Activated naive CD8-positive, alpha-beta T cell treated with anti-CD3 and anti-CD28 coated beads, Interleukin-2, amount 10 ng/mL, durations not matched to agents 7 days and 5 days (primary cell): ENCODE results near the gene SOS1. TPM values are rescaled to one million over a fixed set of nuclear protein-coding genes. Genes with fewer than 3 reads are reported as not detected.
"Not testable (repeated sequence)": the region's sequence is repeated elsewhere in the genome, so short reads cannot be mapped to it uniquely, and the experiment has no call there.

Experiments used
- ATAC-seq: fragments of 150-1000 bp; cut with Tn5 transposase; one replicate; pipeline ENCODE4 v1.10.0; 2021; ENCODE audit warnings: low read depth, moderate library complexity
- POLR2A ChIA-PET: fragments of 350-600 bp; sonication (Branson Sonifier 250); formaldehyde crosslinking; loops from one replicate; lab custom pipeline; 2021; ENCODE audit warnings: antibody characterized with exemption; lab: Charles Lee
- DNase-seq: peaks from one replicate; pipeline ENCODE4 v3.0.0; 2021
- H3K27ac Mint-ChIP-seq: one replicate; pipeline ENCODE4 v1.8.0; 2022; ENCODE audit warnings: mild to moderate bottlenecking, mixed read lengths
- H3K27me3 Mint-ChIP-seq: one replicate; pipeline ENCODE4 v1.8.0; 2022; ENCODE audit warnings: mild to moderate bottlenecking, moderate library complexity, mixed read lengths
- H3K36me3 Mint-ChIP-seq: one replicate; pipeline ENCODE4 v1.8.0; 2021; ENCODE audit warnings: mild to moderate bottlenecking, mixed read lengths
- H3K4me1 Mint-ChIP-seq: one replicate; pipeline ENCODE4 v1.8.0; 2021; ENCODE audit warnings: mixed read lengths
- H3K4me3 Mint-ChIP-seq: one replicate; pipeline ENCODE4 v1.8.0; 2022; ENCODE audit warnings: mild to moderate bottlenecking, moderate library complexity, mixed read lengths
- H3K9me3 Mint-ChIP-seq: one replicate; pipeline ENCODE4 v1.8.0; 2021; ENCODE audit warnings: mixed read lengths
- total RNA-seq, 2 experiments: library from RNA; stranded (reverse); gene quantifications; one replicate each; pipeline ENCODE4 v1.2.3, GENCODE V29; 2021

The SOS1 gene
- total RNA-seq, 2 experiments from 2014 or later = 154 to 168 TPM

GRCh38 chr2:39146630-39147029, 25.8 kb upstream of the SOS1 start:
- peaks cover 26% of the 10 kb centered on the region for H3K4me1 Mint-ChIP-seq
- no peak overlapping the region for H3K27ac Mint-ChIP-seq
- no peaks in the 10 kb centered on the region for H3K9me3 Mint-ChIP-seq
- POLR2A ChIA-PET = interaction anchor here (1.3 kb wide), 1 partner anchor 26 kb away, joined by 3 read pairs; the partner anchor contains the start of gene SOS1
- no peak for DNase-seq
- no peaks in the 10 kb centered on the region for H3K27me3 Mint-ChIP-seq
- peaks cover 12% of the 10 kb centered on the region for H3K36me3 Mint-ChIP-seq
- no peak overlapping the region for H3K4me3 Mint-ChIP-seq
- no peak for ATAC-seq

DNA sequence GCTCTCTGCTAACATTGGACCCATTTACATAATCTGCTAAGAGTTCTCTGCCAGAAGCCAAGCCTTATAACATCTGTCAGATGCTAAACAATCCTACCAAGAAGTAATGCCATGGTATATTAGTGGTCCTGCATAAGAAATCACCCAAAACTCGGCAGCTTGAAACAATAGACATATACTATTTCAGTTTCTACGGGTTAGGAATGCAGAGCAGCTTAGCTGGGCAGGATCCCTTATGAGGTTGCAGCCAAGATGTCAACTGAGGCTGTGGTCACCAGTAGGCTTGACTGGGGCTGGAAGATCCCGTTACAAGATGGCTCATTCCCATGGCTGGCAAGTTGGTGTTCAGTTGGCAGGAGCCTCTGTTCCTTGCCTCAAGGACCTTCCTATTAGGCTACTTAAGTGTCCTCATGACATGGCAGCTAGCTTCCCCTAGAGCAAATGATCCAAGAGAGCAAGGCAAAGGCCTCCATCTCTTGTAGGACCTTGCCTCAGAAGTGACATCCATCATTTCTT, 25.1 kb upstream of the SOS1 start:
- DNase-seq (no peak), ATAC-seq (no peak)
- H3K4me1 Mint-ChIP-seq = peaks cover 31% of the 10 kb centered on the region
- no peaks in the 10 kb centered on the region for H3K9me3 Mint-ChIP-seq
- no peak overlapping the region for H3K4me3 Mint-ChIP-seq
- POLR2A ChIA-PET = interaction anchor here (0.7 to 1.3 kb wide), 3 partner anchors 21 to 49 kb away, joined by 3 read pairs; partner anchors contain the start of gene SOS1
- H3K27me3 Mint-ChIP-seq = no peaks in the 10 kb centered on the region
- no peak overlapping the region for H3K27ac Mint-ChIP-seq
- peaks cover 15% of the 10 kb centered on the region for H3K36me3 Mint-ChIP-seq

GRCh38 chr2:39144416-39144815, 23.6 kb upstream of the SOS1 start:
- POLR2A ChIA-PET = no interaction called here
- ATAC-seq (no peak), DNase-seq (no peak)
- Mint-ChIP-seq H3K36me3 (peaks cover 10% of the 10 kb centered on the region), H3K4me3 (no peak overlapping the region), H3K4me1 (peaks cover 33% of the 10 kb centered on the region), H3K9me3 (no peaks in the 10 kb centered on the region), H3K27ac (no peak overlapping the region), H3K27me3 (no peaks in the 10 kb centered on the region)

- Mint-ChIP-seq H3K36me3 (peaks cover 7% of the 10 kb centered on the region), H3K27me3 (no peaks in the 10 kb centered on the region), H3K9me3 (no peaks in the 10 kb centered on the region), H3K27ac (peak overlapping the region; percentile 2), H3K4me3 (no peak overlapping the region), H3K4me1 (peaks cover 42% of the 10 kb centered on the region)
- DNase-seq = no peak
- POLR2A ChIA-PET = interaction anchor here (0.6 to 2.6 kb wide), 4 partner anchors 9 to 22 kb away, joined by 3 to 9 read pairs (median 3); partner anchors contain the start of gene SOS1
- no peak for ATAC-seq
Observed at GRCh38 chr2:39142904-39143605, 22.2 kb upstream of the SOS1 start.

GRCh38 chr2:39141334-39142271, 20.8 kb upstream of the SOS1 start:
- POLR2A ChIA-PET = interaction anchor here (0.7 to 2.6 kb wide), 3 partner anchors 14 to 86 kb away, joined by 3 to 9 read pairs (median 4); no protein-coding TSS in a partner anchor
- Mint-ChIP-seq H3K9me3 (no peaks in the 10 kb centered on the region), H3K4me1 (peaks cover 48% of the 10 kb centered on the region), H3K27me3 (no peaks in the 10 kb centered on the region), H3K27ac (peak overlapping the region; percentile 62), H3K4me3 (peak overlapping the region; percentile 41), H3K36me3 (peaks cover 6% of the 10 kb centered on the region)
- ATAC-seq (no peak), DNase-seq (no peak)

- POLR2A ChIA-PET = interaction anchor here (2.6 kb wide), 1 partner anchor 17 kb away, joined by 9 read pairs; no protein-coding TSS in a partner anchor
- H3K4me3 Mint-ChIP-seq, ATAC-seq, H3K36me3 Mint-ChIP-seq, H3K27me3 Mint-ChIP-seq, H3K9me3 Mint-ChIP-seq, DNase-seq: not testable (repeated sequence)
- peak overlapping the region; percentile 62 for H3K27ac Mint-ChIP-seq
- peaks cover 54% of the 10 kb centered on the region for H3K4me1 Mint-ChIP-seq
Observed at GRCh38 chr2:39140948-39141333, 20.1 kb upstream of the SOS1 start.

DNA sequence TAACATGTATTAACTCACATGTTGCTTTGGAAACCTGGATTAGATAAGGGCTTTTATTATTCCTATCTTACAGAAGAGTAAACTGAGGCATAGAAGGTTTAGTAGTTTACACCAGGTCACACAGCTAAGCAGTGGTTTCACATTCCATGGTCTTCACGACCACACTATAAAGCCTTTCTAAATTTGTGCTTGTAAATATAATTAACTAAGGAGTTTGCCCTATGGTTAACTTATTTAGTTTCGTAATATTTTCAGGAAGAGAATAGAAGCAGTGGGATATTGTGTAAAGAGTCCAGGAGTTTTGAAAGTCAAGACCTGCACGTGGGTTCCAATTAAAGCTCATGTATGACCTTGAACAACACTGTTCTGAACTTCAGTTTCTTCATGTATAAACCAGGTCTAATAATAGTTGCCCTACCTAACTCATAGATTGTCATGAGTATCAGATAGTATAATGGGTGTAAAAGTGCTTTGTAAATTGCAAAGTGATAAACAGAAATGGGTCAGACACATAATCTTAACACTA, 19.5 kb upstream of the SOS1 start:
- H3K9me3 Mint-ChIP-seq = no peaks in the 10 kb centered on the region
- peaks cover 60% of the 10 kb centered on the region for H3K4me1 Mint-ChIP-seq
- H3K36me3 Mint-ChIP-seq = peaks cover 6% of the 10 kb centered on the region
- POLR2A ChIA-PET = no interaction called here
- DNase-seq = no peak
- H3K27me3 Mint-ChIP-seq = no peaks in the 10 kb centered on the region
- ATAC-seq = no peak
- H3K4me3 Mint-ChIP-seq = no peak overlapping the region
- peak overlapping the region; percentile 20 for H3K27ac Mint-ChIP-seq

- no peak overlapping the region for H3K4me3 Mint-ChIP-seq
- POLR2A ChIA-PET = no interaction called here
- DNase-seq (no peak), ATAC-seq (no peak)
- H3K4me1 Mint-ChIP-seq = peaks cover 60% of the 10 kb centered on the region
- H3K9me3 Mint-ChIP-seq = no peaks in the 10 kb centered on the region
- peaks cover 6% of the 10 kb centered on the region for H3K36me3 Mint-ChIP-seq
- peak overlapping the region; percentile 31 for H3K27ac Mint-ChIP-seq
- H3K27me3 Mint-ChIP-seq = no peaks in the 10 kb centered on the region
Observed at GRCh38 chr2:39139511-39140237, 18.8 kb upstream of the SOS1 start.

- Mint-ChIP-seq H3K9me3 (no peaks in the 10 kb centered on the region), H3K27me3 (no peaks in the 10 kb centered on the region), H3K27ac (peak overlapping the region; percentile 35), H3K36me3 (peaks cover 6% of the 10 kb centered on the region), H3K4me3 (no peak overlapping the region), H3K4me1 (peaks cover 65% of the 10 kb centered on the region)
- POLR2A ChIA-PET = no interaction called here
- DNase-seq = no peak
- ATAC-seq = no peak
Observed at GRCh38 chr2:39138837-39139211, 18.0 kb upstream of the SOS1 start.

DNA sequence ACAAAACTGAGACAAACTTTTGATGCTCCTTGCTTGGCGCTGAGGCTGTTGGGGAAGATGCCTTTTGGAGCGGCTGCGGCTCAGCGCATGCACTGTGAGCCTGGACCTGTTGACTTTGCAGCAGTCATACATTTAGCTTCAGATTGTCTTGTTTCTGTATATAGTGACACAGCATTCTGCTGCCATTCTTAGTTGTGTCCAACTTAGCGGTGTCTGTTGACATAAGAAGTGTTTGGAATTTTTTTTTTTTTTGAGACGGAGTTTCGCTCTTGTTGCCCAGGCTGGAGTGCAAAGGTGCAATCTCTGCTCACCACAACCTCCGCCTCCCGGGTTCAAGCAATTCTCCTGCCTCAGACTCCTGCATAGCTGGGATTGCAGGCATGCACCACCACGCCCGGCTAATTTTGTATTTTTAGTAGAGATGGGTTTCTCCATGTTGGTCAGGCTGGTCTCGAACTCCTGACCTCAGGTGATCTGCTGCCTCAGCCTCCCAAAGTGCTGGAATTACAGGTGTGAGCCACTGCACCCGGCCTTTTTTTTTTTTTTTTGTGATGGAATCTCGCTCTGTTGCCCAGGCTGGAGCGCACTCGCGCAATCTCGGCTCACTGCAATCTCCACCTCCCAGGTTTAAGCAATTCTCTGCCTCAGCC, 17.5 kb upstream of the SOS1 start:
- peak overlapping the region; percentile 35 for H3K27ac Mint-ChIP-seq
- H3K4me3 Mint-ChIP-seq, H3K36me3 Mint-ChIP-seq, H3K27me3 Mint-ChIP-seq, DNase-seq, H3K9me3 Mint-ChIP-seq, ATAC-seq: not testable (repeated sequence)
- POLR2A ChIA-PET = interaction anchor here (2.8 to 3.1 kb wide), 3 partner anchors 14 to 90 kb away, joined by 16 to 33 read pairs (median 21); no protein-coding TSS in a partner anchor
- peaks cover 66% of the 10 kb centered on the region for H3K4me1 Mint-ChIP-seq

DNA sequence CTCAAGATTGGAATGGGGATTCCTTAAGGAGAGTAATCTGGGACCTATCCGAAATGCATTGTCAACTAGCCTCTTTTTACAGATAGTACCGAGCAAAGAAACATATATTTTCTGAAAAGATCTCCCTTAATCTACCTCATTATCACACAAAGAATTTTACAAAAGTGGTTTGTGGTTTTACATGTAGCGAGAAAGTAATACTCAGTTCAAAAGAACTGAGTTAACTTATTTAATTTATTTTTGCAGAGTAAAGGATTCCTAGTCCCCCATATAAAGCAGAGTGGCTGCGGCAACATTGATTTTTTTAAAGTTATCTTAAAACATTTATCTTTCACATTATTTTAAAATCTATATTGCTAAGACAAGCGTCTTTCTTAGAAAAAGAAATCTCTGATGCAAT, 15.9 kb upstream of the SOS1 start:
- H3K27me3 Mint-ChIP-seq = no peaks in the 10 kb centered on the region
- peaks cover 69% of the 10 kb centered on the region for H3K4me1 Mint-ChIP-seq
- H3K9me3 Mint-ChIP-seq = no peaks in the 10 kb centered on the region
- H3K36me3 Mint-ChIP-seq = peaks cover 6% of the 10 kb centered on the region
- DNase-seq (no peak), ATAC-seq (peak; percentile 55)
- POLR2A ChIA-PET = interaction anchor here (0.7 to 3.1 kb wide), 8 partner anchors 9 to 760 kb away, joined by 3 to 33 read pairs (median 10); partner anchors contain the start of genes ATL2 and SOS1
- peak overlapping the region; percentile 97 for H3K27ac Mint-ChIP-seq
- H3K4me3 Mint-ChIP-seq = peak overlapping the region; percentile 62

GRCh38 chr2:39135690-39136259, 14.9 kb upstream of the SOS1 start:
- H3K27me3 Mint-ChIP-seq = no peaks in the 10 kb centered on the region
- H3K4me1 Mint-ChIP-seq = peaks cover 68% of the 10 kb centered on the region
- H3K27ac Mint-ChIP-seq = peak overlapping the region; percentile 97
- peak overlapping the region; percentile 62 for H3K4me3 Mint-ChIP-seq
- POLR2A ChIA-PET = interaction anchor here (0.7 to 3.1 kb wide), 8 partner anchors 9 to 93 kb away, joined by 3 to 33 read pairs (median 10); partner anchors contain the start of gene SOS1
- peak; percentile 49 for ATAC-seq
- H3K9me3 Mint-ChIP-seq = no peaks in the 10 kb centered on the region
- peaks cover 4% of the 10 kb centered on the region for H3K36me3 Mint-ChIP-seq
- DNase-seq = no peak
